SU-DHL-6 (cell line): ENCODE measurements around the gene GPR89B.
"Not testable (repeated sequence)": the region's sequence is repeated elsewhere in the genome, so short reads cannot be mapped to it uniquely, and the experiment has no call there.

Experiments used
- H2AFZ ChIP-seq: fragments of 200-600 bp; sonication (generic); 2 replicates; pipeline ENCODE4 v1.6.1; 2014; ENCODE audit warnings: low read depth, mild to moderate bottlenecking, moderate library complexity, mixed read lengths, antibody characterized with exemption, low read length; ENCODE audit not compliant: severe bottlenecking
- H3F3A ChIP-seq: fragments of 200-600 bp; shearing (Covaris generic); 2 replicates; pipeline ENCODE4 v1.6.0; 2016; ENCODE audit warnings: antibody characterized with exemption, mild to moderate bottlenecking; ENCODE audit not compliant: insufficient read depth
- H3K27ac ChIP-seq: fragments of 200-600 bp; sonication (generic); 2 replicates; pipeline ENCODE4 v1.5.1; 2016; ENCODE audit warnings: low read depth, mild to moderate bottlenecking, low read length, moderate library complexity, mixed read lengths
- H3K27me3 ChIP-seq: fragments of 200-600 bp; sonication (generic), shearing (Covaris generic); 2 replicates; pipeline ENCODE4 v1.6.0; 2014; ENCODE audit warnings: mild to moderate bottlenecking, low read length
- H3K36me3 ChIP-seq: fragments of 200-600 bp; sonication (generic); 2 replicates; pipeline ENCODE4 v1.6.1; 2014; ENCODE audit warnings: mild to moderate bottlenecking, low read length, mixed read lengths
- H3K4me2 ChIP-seq: fragments of 300-600, 200-600 bp; shearing (Covaris generic), sonication (generic); 2 replicates; pipeline ENCODE4 v1.6.0; 2014; ENCODE audit warnings: low read length, low read depth, mild to moderate bottlenecking; ENCODE audit not compliant: poor library complexity, severe bottlenecking
- H3K4me3 ChIP-seq: fragments of 200-600 bp; sonication (generic); 2 replicates; pipeline ENCODE4 v1.5.1; 2014; ENCODE audit warnings: antibody characterized with exemption, low read length, mild to moderate bottlenecking, mixed read lengths; ENCODE audit not compliant: insufficient read depth, poor library complexity, severe bottlenecking
- H3K79me2 ChIP-seq: fragments of 200-600 bp; sonication (generic); 2 replicates; pipeline ENCODE4 v1.6.1; 2014; ENCODE audit warnings: mild to moderate bottlenecking, low read length, moderate library complexity; ENCODE audit not compliant: insufficient read depth
- H3K9ac ChIP-seq: fragments of 200-600 bp; sonication (generic); 2 replicates; pipeline ENCODE4 v1.7.0; 2014; ENCODE audit warnings: mild to moderate bottlenecking, low read length
- H3K9me2 ChIP-seq: fragments of 200-600 bp; sonication (generic); replicated peaks from 2 replicates; pipeline ENCODE4 v1.6.1; 2014; ENCODE audit warnings: low read length; ENCODE audit not compliant: insufficient read depth
- H3K9me3 ChIP-seq: fragments of 200-600 bp; sonication (generic); 2 replicates; pipeline ENCODE4 v1.6.1; 2014; ENCODE audit warnings: low read length, mixed read lengths; ENCODE audit not compliant: insufficient read depth
- H4K20me1 ChIP-seq: fragments of 200-600 bp; sonication (generic); 2 replicates; pipeline ENCODE4 v1.6.1; 2014; ENCODE audit warnings: low read depth, mild to moderate bottlenecking, antibody characterized with exemption, low read length, moderate library complexity, mixed read lengths
- CTCF ChIP-seq: fragments of 200-600 bp; sonication (generic); IDR thresholded peaks from one replicate; pipeline ENCODE4 v1.5.1; 2017; ENCODE audit warnings: antibody characterized with exemption, mild to moderate bottlenecking, low read length, moderate library complexity; ENCODE audit not compliant: insufficient read depth, poor library complexity, severe bottlenecking
- EZH2phosphoT487 ChIP-seq: fragments of 200-600 bp; sonication (generic), shearing (Covaris generic); conservative IDR thresholded peaks from 2 replicates; pipeline ENCODE4 v1.6.1; 2018; ENCODE audit warnings: mild to moderate bottlenecking, antibody characterized with exemption, low read length, moderate library complexity, mixed read lengths

GPR89B gene

DNA sequence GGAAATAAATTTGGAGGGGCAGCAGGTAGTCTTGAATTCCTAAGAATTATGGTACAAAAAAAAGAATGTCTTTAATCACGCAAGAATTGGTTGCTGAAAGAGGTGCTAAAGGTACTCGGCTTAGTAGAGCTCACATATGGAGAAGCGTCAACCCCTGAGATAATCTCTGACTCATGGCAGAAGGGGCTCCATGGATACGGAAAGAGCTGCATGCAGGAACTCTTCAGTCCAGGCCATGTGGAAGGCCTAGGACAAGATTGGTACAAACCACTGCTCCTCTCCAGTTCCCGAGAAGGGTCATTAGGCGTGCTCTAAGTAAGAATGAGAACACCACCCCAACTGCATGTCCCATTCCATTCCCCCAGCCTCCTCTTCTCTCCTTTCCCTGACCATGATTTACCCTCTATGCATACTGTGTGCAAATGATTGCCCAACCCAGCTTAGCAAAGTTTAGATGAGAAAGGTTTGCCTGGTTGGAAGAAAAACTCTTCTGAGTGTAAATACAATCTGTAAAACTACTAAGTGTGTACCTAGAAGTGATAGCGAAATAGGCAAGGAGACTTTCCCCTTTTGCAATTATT, 14.8 kb upstream of the GPR89B start:
- no peak for TF ChIP-seq CTCF
- no peak for TF ChIP-seq EZH2phosphoT487
- Histone ChIP-seq H4K20me1 (no peaks in the 10 kb centered on the region), H3K4me3 (no peak overlapping the region), H3K9ac (no peak overlapping the region), H3K27me3 (no peaks in the 10 kb centered on the region), H3K4me2 (no peak overlapping the region), H2AFZ (no peak overlapping the region), H3K9me3 (no peaks in the 10 kb centered on the region), H3K27ac (no peak overlapping the region), H3K79me2 (no peaks in the 10 kb centered on the region), H3K9me2 (no peaks in the 10 kb centered on the region), H3K36me3 (no peaks in the 10 kb centered on the region), H3F3A (no peaks in the 10 kb centered on the region)

- H3K79me2 ChIP-seq = no peaks in the 10 kb centered on the region
- H3K9me3 ChIP-seq = no peaks in the 10 kb centered on the region
- no peak overlapping the region for H3K4me3 ChIP-seq
- no peak overlapping the region for H3K4me2 ChIP-seq
- H4K20me1 ChIP-seq = no peaks in the 10 kb centered on the region
- H3K36me3 ChIP-seq = no peaks in the 10 kb centered on the region
- no peak overlapping the region for H3K27ac ChIP-seq
- H3K9ac ChIP-seq = no peak overlapping the region
- H3K27me3 ChIP-seq = no peaks in the 10 kb centered on the region
- no peaks in the 10 kb centered on the region for H3F3A ChIP-seq
- no peaks in the 10 kb centered on the region for H3K9me2 ChIP-seq
- no peak for TF ChIP-seq EZH2phosphoT487
- TF ChIP-seq CTCF = no peak
- H2AFZ ChIP-seq = no peak overlapping the region
These were observed 8.3 kb upstream of the GPR89B start for GRCh38 chr1:147919896-147920295.

- Histone ChIP-seq H3K79me2 (peaks cover 4% of the 10 kb centered on the region; the same call in 1 of the 2 replicates), H3K9ac (no peak overlapping the region), H2AFZ (no peak overlapping the region), H3F3A (no peaks in the 10 kb centered on the region), H4K20me1 (no peaks in the 10 kb centered on the region), H3K27me3 (no peaks in the 10 kb centered on the region), H3K4me3 (no peak overlapping the region), H3K4me2 (no peak overlapping the region), H3K9me2 (no peaks in the 10 kb centered on the region), H3K36me3 (no peaks in the 10 kb centered on the region), H3K27ac (no peak overlapping the region), H3K9me3 (no peaks in the 10 kb centered on the region)
- TF ChIP-seq CTCF (no peak), EZH2phosphoT487 (no peak)
These were observed 3.4 kb upstream of the GPR89B start for GRCh38 chr1:147924813-147925212.

- H3K9me3 ChIP-seq, H3K36me3 ChIP-seq, H3K79me2 ChIP-seq, H3K27me3 ChIP-seq, H3K9ac ChIP-seq, H3F3A ChIP-seq, H3K4me3 ChIP-seq, H3K27ac ChIP-seq, H3K9me2 ChIP-seq, H2AFZ ChIP-seq, H3K4me2 ChIP-seq, H4K20me1 ChIP-seq: not testable (repeated sequence)
These were observed 1.0 kb upstream of the GPR89B start for GRCh38 chr1:147927215-147927614.

- not testable (repeated sequence) for H3K27me3 ChIP-seq, H3F3A ChIP-seq, H3K9me3 ChIP-seq, H4K20me1 ChIP-seq, H3K36me3 ChIP-seq, H3K9ac ChIP-seq, H3K9me2 ChIP-seq, H3K79me2 ChIP-seq, H3K27ac ChIP-seq, H3K4me2 ChIP-seq, H2AFZ ChIP-seq, H3K4me3 ChIP-seq
These were observed 531 bp upstream of the GPR89B start for GRCh38 chr1:147927689-147928088.

- not testable (repeated sequence) for H3K27me3 ChIP-seq, H3F3A ChIP-seq, H3K4me2 ChIP-seq
These were observed 2.9 kb downstream of the GPR89B start for GRCh38 chr1:147931137-147931536.

More at GRCh38 chr1:147931137-147931536, 2.9 kb downstream of the GPR89B start:
- not testable (repeated sequence) for H3K36me3 ChIP-seq, H4K20me1 ChIP-seq, H3K27ac ChIP-seq, H3K9me2 ChIP-seq, H3K9me3 ChIP-seq, H3K4me3 ChIP-seq, H3K79me2 ChIP-seq, H2AFZ ChIP-seq, H3K9ac ChIP-seq
